ENCODE measurements around the gene VPS41. TPM values are rescaled to one million over a fixed set of nuclear protein-coding genes. Genes with fewer than 3 reads are reported as not detected.

The VPS41 gene
- total and polyA plus RNA-seq, 10 of the 15 experiments (the other 5 are each of a cell fraction or from before 2014, with no cell fraction given): 15.3 to 63.2 (median 47.0) TPM

- intact Hi-C loops (cut with micrococcal nuclease; ENCODE audit: unreplicated experiment): no loop called here
These were observed 19.5 kb upstream of the VPS41 start for GRCh38 chr7:38928506-38928905.

More at GRCh38 chr7:38928506-38928905, 19.5 kb upstream of the VPS41 start:
- Histone ChIP-seq H3K36me3 (ENCODE audit: control insufficient read depth in 2 of 2, insufficient read depth in 2 of 2, low read length in 1 of 2) (no peaks in the 10 kb centered on the region), H3K79me2 (ENCODE audit: control insufficient read depth, insufficient read depth, low read length) (no peaks in the 10 kb centered on the region), H3K4me3 (no peak overlapping the region), H3K27ac (ENCODE audit: control insufficient read depth, insufficient read depth) (no peak overlapping the region), H3K9ac (ENCODE audit: control insufficient read depth, insufficient read depth, low read length) (no peak overlapping the region), H3K27me3 (replicated peaks in 1 of 2; ENCODE audit: control insufficient read depth in 2 of 2, insufficient read depth in 2 of 2, low read length in 1 of 2) (no peaks in the 10 kb centered on the region), H2AFZ (ENCODE audit: control insufficient read depth, low read depth, low read length) (no peak overlapping the region), H3K9me3 (replicated peaks; ENCODE audit: control insufficient read depth, insufficient read depth, low read length) (no peaks in the 10 kb centered on the region), H3K4me2 (ENCODE audit: control insufficient read depth, insufficient read depth) (no peak overlapping the region), H4K20me1 (ENCODE audit: control insufficient read depth, insufficient read depth) (no peaks in the 10 kb centered on the region; the same call in 1 of the 2 replicates), H3K4me1 (ENCODE audit: control insufficient read depth, insufficient read depth, low read length) (no peaks in the 10 kb centered on the region)
- in situ Hi-C loops (cut with MboI): no loop called here
- 62% methylated on average over 3 of the region's 3 CpGs for WGBS (ENCODE audit: insufficient coverage, insufficient replicate concordance, low lambda C conversion rate, missing lambda C conversion rate)
- ATAC-seq (no peak), FAIRE-seq (no peak), DNase-seq (ENCODE audit: low read depth, low spot score) (no peak)
- TF ChIP-seq ZNF207 (IDR thresholded peaks at IDR 0.05; ENCODE audit: borderline replicate concordance) (no peak), RAD21 (IDR thresholded peaks at IDR 0.05; ENCODE audit: insufficient read depth, low read depth, low read length) (no peak), ZNF384 (IDR thresholded peaks at IDR 0.05; ENCODE audit: borderline replicate concordance, low read depth, low read length) (no peak), POLR2A (IDR thresholded peaks at IDR 0.05; ENCODE audit: low read depth, low read length) (no peak), SUPT20H (IDR thresholded peaks at IDR 0.05; ENCODE audit: borderline replicate concordance, control insufficient read depth, low read depth, low read length) (no peak), CBX5 (IDR thresholded peaks at IDR 0.05; ENCODE audit: low read depth) (no peak), HDGF (IDR thresholded peaks at IDR 0.05) (no peak), ZNF592 (IDR thresholded peaks at IDR 0.05) (no peak), NFYA (IDR thresholded peaks at IDR 0.05; ENCODE audit: borderline replicate concordance, low read depth, low read length) (no peak), SMARCA5 (IDR thresholded peaks at IDR 0.05) (no peak), ZBTB4 (CRISPR knock-in tag; IDR thresholded peaks at IDR 0.05) (no peak), IKZF2 (IDR thresholded peaks at IDR 0.05) (no peak)
- SMC1A ChIA-PET (ENCODE audit: uncharacterized antibody, unreplicated experiment): no interaction called here
- CTCF ChIA-PET: no interaction called here
- no TSS peak for BruUV-seq (replicated peaks)
- POLR2A ChIA-PET: no interaction called here
- RAD21 ChIA-PET (ENCODE audit: unreplicated experiment): no interaction called here
